ENCODE measurements around the gene CCSAP.

DNA sequence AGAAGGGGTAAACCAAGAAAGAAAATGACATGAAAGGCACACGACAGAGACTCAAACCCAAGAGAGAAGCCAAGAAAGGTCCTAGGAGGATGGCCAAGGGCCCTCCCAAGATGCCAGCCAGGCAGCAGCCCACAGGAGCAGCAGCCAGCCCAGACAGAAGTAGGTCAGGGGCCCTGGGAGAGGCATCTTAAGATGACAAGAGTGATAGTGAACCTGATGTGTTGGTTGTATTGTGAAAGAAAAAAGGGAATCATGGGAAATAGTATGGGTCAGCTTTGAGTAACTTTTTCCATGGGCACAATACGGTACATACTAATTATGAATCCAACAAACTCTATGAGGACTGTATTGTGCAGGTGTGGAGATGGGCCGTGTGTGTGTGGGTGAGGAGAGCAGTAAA lies 3.3 kb downstream of the CCSAP start:
- no peak for TF ChIP-seq BACH2 (CRISPR knock-in tag; IDR thresholded peaks at IDR 0.05; ENCODE audit: borderline replicate concordance)
- TF ChIP-seq OSR1 (CRISPR knock-in tag; IDR thresholded peaks at IDR 0.05) = no peak
- TF ChIP-seq GLIS3 (CRISPR knock-in tag; IDR thresholded peaks at IDR 0.05) = no peak
- TF ChIP-seq, protein P1, sequence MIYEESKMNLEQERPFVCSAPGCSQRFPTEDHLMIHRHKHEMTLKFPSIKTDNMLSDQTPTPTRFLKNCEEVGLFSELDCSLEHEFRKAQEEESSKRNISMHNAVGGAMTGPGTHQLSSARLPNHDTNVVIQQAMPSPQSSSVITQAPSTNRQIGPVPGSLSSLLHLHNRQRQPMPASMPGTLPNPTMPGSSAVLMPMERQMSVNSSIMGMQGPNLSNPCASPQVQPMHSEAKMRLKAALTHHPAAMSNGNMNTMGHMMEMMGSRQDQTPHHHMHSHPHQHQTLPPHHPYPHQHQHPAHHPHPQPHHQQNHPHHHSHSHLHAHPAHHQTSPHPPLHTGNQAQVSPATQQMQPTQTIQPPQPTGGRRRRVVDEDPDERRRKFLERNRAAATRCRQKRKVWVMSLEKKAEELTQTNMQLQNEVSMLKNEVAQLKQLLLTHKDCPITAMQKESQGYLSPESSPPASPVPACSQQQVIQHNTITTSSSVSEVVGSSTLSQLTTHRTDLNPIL (CRISPR knock-in tag; IDR thresholded peaks at IDR 0.05; ENCODE audit: low read depth) = no peak
- TF ChIP-seq, protein P2, sequence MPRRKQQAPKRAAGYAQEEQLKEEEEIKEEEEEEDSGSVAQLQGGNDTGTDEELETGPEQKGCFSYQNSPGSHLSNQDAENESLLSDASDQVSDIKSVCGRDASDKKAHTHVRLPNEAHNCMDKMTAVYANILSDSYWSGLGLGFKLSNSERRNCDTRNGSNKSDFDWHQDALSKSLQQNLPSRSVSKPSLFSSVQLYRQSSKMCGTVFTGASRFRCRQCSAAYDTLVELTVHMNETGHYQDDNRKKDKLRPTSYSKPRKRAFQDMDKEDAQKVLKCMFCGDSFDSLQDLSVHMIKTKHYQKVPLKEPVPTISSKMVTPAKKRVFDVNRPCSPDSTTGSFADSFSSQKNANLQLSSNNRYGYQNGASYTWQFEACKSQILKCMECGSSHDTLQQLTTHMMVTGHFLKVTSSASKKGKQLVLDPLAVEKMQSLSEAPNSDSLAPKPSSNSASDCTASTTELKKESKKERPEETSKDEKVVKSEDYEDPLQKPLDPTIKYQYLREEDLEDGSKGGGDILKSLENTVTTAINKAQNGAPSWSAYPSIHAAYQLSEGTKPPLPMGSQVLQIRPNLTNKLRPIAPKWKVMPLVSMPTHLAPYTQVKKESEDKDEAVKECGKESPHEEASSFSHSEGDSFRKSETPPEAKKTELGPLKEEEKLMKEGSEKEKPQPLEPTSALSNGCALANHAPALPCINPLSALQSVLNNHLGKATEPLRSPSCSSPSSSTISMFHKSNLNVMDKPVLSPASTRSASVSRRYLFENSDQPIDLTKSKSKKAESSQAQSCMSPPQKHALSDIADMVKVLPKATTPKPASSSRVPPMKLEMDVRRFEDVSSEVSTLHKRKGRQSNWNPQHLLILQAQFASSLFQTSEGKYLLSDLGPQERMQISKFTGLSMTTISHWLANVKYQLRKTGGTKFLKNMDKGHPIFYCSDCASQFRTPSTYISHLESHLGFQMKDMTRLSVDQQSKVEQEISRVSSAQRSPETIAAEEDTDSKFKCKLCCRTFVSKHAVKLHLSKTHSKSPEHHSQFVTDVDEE (CRISPR knock-in tag; IDR thresholded peaks at IDR 0.05) = no peak
- no peak for TF ChIP-seq ZNF8 (CRISPR knock-in tag; IDR thresholded peaks at IDR 0.05)
- no peak for TF ChIP-seq TCF4 (CRISPR knock-in tag; IDR thresholded peaks at IDR 0.05; ENCODE audit: borderline replicate concordance)
- no peak for TF ChIP-seq ZNF70 (CRISPR knock-in tag; IDR thresholded peaks at IDR 0.05)
- TF ChIP-seq, protein P3, sequence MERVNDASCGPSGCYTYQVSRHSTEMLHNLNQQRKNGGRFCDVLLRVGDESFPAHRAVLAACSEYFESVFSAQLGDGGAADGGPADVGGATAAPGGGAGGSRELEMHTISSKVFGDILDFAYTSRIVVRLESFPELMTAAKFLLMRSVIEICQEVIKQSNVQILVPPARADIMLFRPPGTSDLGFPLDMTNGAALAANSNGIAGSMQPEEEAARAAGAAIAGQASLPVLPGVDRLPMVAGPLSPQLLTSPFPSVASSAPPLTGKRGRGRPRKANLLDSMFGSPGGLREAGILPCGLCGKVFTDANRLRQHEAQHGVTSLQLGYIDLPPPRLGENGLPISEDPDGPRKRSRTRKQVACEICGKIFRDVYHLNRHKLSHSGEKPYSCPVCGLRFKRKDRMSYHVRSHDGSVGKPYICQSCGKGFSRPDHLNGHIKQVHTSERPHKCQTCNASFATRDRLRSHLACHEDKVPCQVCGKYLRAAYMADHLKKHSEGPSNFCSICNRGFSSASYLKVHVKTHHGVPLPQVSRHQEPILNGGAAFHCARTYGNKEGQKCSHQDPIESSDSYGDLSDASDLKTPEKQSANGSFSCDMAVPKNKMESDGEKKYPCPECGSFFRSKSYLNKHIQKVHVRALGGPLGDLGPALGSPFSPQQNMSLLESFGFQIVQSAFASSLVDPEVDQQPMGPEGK (CRISPR knock-in tag; IDR thresholded peaks at IDR 0.05; ENCODE audit: borderline replicate concordance) = no peak
- no peak for TF ChIP-seq ZFP3 (CRISPR knock-in tag; IDR thresholded peaks at IDR 0.05)
- no peak for TF ChIP-seq ISL1 (CRISPR knock-in tag; IDR thresholded peaks at IDR 0.05)
- no peak for TF ChIP-seq RARB (CRISPR knock-in tag; IDR thresholded peaks at IDR 0.05)
- TF ChIP-seq, protein P4, sequence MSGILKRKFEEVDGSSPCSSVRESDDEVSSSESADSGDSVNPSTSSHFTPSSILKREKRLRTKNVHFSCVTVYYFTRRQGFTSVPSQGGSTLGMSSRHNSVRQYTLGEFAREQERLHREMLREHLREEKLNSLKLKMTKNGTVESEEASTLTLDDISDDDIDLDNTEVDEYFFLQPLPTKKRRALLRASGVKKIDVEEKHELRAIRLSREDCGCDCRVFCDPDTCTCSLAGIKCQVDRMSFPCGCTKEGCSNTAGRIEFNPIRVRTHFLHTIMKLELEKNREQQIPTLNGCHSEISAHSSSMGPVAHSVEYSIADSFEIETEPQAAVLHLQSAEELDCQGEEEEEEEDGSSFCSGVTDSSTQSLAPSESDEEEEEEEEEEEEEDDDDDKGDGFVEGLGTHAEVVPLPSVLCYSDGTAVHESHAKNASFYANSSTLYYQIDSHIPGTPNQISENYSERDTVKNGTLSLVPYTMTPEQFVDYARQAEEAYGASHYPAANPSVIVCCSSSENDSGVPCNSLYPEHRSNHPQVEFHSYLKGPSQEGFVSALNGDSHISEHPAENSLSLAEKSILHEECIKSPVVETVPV (CRISPR knock-in tag; IDR thresholded peaks at IDR 0.05) = no peak
- no peak for TF ChIP-seq ZFP30 (CRISPR knock-in tag; IDR thresholded peaks at IDR 0.05)

Measured in SK-N-SH treated with all-trans-retinoic acid at 6 μM for 48 hours (cell line).